ENCODE measurements around the gene PVALB.

PVALB gene

DNA sequence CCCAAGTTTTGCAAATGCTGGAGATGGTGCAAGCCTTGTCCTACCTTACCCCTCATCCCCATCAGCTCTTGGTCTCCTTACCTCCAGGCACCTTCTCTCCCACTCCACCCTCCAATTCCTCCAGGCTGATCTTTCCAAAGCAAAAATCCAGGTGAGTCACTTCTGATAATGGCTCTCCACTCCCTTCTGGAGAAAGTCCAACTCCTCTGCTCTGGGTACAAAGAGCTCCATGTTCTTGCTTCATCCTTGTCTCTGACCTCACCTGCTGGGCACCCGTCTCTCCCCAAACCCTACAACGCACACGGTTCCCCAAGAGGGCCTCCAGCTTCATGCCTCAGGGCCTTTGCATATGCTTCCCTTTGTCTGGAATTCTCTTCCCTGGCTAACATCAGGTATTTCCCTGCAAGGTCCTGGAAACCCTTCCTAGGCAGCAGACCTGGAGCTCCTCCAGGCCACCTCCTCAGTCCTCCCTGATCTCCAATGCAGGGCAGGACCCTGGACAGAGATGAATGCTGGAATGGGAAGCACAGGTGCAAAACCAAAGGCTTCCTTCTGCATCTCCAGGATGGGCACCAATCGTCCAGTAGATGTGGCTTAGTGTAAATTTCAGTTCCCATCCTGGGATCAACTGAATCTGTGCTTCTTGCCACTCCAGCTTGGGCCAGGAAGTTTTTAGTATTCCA is 63.6 kb downstream of the PVALB start:
- TF ChIP-seq, protein P1, sequence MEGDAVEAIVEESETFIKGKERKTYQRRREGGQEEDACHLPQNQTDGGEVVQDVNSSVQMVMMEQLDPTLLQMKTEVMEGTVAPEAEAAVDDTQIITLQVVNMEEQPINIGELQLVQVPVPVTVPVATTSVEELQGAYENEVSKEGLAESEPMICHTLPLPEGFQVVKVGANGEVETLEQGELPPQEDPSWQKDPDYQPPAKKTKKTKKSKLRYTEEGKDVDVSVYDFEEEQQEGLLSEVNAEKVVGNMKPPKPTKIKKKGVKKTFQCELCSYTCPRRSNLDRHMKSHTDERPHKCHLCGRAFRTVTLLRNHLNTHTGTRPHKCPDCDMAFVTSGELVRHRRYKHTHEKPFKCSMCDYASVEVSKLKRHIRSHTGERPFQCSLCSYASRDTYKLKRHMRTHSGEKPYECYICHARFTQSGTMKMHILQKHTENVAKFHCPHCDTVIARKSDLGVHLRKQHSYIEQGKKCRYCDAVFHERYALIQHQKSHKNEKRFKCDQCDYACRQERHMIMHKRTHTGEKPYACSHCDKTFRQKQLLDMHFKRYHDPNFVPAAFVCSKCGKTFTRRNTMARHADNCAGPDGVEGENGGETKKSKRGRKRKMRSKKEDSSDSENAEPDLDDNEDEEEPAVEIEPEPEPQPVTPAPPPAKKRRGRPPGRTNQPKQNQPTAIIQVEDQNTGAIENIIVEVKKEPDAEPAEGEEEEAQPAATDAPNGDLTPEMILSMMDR (IDR thresholded peaks at IDR 0.05; ENCODE audit: insufficient read depth, missing control alignments): no peak
- no peak for DNase-seq (ENCODE audit: insufficient read length, low spot score)
- no peak for FAIRE-seq

All from D721Med (cell line).